Astrocyte of the cerebellum (primary cell): Measurements from ENCODE around the gene DYRK1A.
A peak's percentile ranks its signal among the peaks of the same experiment; 100 is the strongest.
"Not testable (repeated sequence)": the region's sequence is repeated elsewhere in the genome, so short reads cannot be mapped to it uniquely, and the experiment has no call there.

Experiments
- DNase-seq: peaks from one replicate; pipeline ENCODE4 v3.0.0-alpha.2; 2011; ENCODE audit warnings: low read depth
- H3K4me3 ChIP-seq: 2 replicates; pipeline ENCODE4 v1.5.1; 2011; ENCODE audit warnings: mild to moderate bottlenecking, low read depth, low read length, moderate library complexity
- in situ Hi-C: cut with HindIII; loops from 2 replicates; pipeline ENCODE4 v1.10.0; 2017; ENCODE audit warnings: low sequenced_read_pairs
- TF ChIP-seq, protein P1 (sequence below): IDR thresholded peaks from 2 replicates; pipeline ENCODE4 v1.5.1; 2012; ENCODE audit warnings: low read length, low read depth, moderate library complexity, mild to moderate bottlenecking; ENCODE audit errors: missing control alignments

Gene DYRK1A

DNA sequence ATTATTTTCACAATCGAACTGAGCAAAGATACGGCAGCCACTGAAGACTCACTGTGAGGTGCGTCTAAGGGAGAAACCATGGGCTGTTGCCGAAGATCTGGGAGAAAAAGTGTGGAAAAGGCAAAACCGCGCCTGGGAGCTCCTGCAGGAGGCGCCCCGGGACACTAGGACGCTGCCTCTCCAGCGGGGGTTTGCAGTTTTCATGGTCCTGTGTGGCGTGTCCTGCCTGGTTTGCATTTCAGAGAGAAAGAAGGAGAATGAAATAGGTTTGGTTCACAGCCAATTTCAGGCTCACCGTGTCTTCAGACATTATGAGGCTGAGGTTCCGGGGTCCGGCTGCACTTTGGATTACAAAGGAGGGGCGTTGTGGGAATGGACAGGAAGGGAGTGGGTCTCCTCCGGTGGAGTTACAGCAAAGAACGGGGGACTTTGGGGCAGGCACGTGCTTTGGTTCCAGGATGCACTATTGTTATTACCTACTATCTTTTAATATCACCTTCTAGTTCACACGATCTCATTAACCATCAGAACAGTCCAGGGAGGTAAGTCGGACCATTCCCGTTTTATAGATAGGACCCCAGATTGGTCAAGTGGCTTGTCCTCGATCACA, 179.8 kb downstream of the DYRK1A start:
- DNase-seq, result no peak
- H3K4me3 ChIP-seq, result no peak overlapping the region
- in situ Hi-C loops, result no loop called here
- TF ChIP-seq, protein P1, sequence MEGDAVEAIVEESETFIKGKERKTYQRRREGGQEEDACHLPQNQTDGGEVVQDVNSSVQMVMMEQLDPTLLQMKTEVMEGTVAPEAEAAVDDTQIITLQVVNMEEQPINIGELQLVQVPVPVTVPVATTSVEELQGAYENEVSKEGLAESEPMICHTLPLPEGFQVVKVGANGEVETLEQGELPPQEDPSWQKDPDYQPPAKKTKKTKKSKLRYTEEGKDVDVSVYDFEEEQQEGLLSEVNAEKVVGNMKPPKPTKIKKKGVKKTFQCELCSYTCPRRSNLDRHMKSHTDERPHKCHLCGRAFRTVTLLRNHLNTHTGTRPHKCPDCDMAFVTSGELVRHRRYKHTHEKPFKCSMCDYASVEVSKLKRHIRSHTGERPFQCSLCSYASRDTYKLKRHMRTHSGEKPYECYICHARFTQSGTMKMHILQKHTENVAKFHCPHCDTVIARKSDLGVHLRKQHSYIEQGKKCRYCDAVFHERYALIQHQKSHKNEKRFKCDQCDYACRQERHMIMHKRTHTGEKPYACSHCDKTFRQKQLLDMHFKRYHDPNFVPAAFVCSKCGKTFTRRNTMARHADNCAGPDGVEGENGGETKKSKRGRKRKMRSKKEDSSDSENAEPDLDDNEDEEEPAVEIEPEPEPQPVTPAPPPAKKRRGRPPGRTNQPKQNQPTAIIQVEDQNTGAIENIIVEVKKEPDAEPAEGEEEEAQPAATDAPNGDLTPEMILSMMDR, result no peak

DNA sequence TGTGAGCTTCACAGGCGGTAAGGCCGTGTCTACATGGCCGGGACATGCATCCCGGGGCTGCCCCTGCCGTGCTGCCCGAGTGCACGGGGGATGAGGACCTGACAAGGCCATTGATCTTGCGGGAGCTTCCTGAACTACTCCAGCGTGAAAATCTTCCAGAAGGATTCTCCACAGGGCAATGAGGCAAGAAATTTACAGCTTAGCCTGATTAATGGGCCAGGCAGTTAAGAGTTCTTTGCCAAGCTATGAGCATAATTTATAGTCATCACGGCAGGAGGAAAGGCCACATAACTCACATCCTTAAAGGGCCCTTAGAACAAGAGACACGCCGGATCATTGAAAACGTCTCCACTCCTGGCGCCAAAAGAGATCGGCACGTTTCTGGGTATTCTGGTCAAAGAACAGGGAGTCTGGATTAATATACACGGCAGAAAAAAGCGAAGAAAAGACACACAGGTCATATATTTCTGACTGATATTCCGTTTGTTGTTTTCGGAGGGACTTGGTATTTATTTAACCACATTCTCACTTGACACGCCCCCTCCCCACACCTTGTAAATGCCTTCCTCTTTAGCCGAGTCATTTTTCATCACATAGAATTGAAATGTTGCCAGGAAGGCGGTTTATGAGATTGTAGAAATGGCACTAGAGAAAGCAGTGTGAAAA, 180.5 kb downstream of the DYRK1A start:
- DNase-seq, result peak; percentile 38
- no peak overlapping the region for H3K4me3 ChIP-seq
- in situ Hi-C loops, result no loop called here
- TF ChIP-seq, protein P1, result no peak

DNA sequence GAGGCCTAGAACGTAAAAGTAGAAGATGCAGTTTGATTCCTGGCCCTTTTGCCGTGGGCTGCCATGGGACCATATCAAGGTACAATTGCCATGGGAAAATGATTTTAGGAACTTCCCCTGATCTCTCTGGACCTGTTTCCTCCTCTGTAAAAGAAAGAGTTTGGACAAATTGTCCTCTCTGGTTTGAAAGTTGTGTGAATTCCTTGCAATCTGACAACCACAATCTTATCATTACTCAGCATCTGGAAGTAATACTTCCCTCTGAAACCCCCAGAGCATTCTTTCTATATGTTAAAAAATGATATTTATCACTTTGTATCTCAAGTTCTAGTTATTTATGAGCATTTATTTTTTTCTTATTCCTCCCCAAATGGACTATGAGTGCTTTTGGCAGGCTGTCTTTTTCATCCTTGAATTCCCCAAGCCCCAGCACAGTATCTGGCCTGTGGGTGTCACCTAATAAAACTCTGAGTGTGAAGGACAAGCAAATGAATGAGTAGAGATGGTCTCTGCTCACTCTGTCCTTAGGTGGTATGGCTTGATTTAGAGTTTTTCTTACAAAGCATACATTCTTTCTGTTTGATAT, 181.1 kb downstream of the DYRK1A start:
- in situ Hi-C loops, result no loop called here
- TF ChIP-seq, protein P1, result no peak
- DNase-seq, result no peak
- no peak overlapping the region for H3K4me3 ChIP-seq

DNA sequence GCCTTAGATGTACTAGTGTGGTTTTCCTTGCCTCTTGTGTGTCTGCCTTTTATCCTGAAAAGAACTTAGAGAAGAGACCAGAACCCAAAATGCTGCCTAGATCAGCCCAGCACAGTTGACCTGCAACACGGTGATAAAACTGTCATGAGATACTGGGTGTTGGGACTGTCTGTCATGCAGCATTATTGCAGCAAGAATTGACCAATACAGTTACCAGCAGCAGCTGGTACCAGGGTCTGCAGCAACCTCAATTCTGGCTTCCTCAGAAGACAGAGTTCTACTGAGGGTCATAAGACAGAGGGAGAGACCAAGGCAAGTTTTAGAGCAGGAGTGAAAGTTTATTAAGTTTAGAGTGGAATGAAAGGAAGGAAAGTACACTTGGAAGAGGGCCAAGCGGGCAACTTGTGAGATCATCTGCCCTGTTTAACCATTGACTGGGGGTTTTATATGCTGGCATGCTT, 182.0 kb downstream of the DYRK1A start:
- in situ Hi-C loops, result no loop called here
- no peak for DNase-seq
- TF ChIP-seq, protein P1, result no peak
- no peak overlapping the region for H3K4me3 ChIP-seq

DNA sequence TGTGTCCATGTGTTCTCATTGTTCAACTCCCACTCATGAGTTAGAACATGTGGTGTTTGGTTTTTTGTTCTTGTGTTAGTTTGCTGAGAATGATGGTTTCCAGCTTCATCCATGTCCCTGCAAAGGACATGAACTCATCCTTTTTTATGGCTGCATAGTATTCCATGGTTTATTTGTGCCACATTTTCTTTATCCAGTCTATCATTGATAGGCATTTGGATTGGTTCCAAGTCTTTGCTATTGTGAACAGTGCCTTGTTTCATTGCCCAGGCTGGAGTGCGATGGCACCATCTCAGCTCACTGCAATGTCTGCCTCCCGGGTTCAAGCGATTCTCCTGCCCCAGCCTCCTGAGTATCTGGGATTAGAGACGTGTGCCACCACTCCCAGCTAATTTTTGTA, 183.2 kb downstream of the DYRK1A start:
- DNase-seq, H3K4me3 ChIP-seq, in situ Hi-C loops: not testable (repeated sequence)

DNA sequence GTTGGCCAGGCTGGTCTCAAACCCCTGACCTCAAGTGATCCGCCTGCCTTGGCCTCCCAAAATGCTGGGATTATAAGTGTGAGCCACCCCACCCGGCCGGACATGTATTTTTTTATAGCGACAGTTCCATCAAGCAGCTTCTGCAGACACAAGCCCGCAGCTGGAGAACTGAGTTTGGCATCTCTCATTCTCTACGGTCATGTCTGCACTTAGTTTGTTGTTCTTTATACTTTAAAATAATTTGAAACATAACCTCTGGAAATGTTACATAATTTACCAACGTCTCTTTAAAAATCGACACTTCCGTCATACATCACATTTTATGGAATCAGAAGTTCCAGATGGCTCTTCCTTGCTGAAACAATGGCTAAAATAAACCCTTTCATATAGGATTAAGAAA, 183.6 kb downstream of the DYRK1A start:
- TF ChIP-seq, protein P1, result no peak
- no peak for DNase-seq
- no peak overlapping the region for H3K4me3 ChIP-seq
- in situ Hi-C loops, result no loop called here
